K562 (cell line): ENCODE results near the gene LPIN2. TPM values are rescaled to one million over a fixed set of nuclear protein-coding genes. Genes with fewer than 3 reads are reported as not detected.

Source experiments
- CHD1 ChIP-seq: fragments of 200-600 bp; sonication (generic); IDR thresholded peaks from one replicate; pipeline ENCODE4 v1.6.1; 2012; ENCODE audit warnings: mild to moderate bottlenecking, moderate library complexity, low read length, inconsistent platforms
- MTA3 ChIP-seq: fragments of 450-650 bp; formaldehyde crosslinking; IDR thresholded peaks from 2 replicates; pipeline ENCODE4 v1.6.1; 2017; ENCODE audit warnings: mild to moderate bottlenecking, borderline replicate concordance
- NCOA1 ChIP-seq: fragments of 450-650 bp; IDR thresholded peaks from 2 replicates; pipeline ENCODE4 v1.6.1; 2016; ENCODE audit warnings: low read depth
- POLR2AphosphoS5 ChIP-seq: IDR thresholded peaks from 2 replicates; pipeline ENCODE4 v1.6.1; 2011; ENCODE audit warnings: mild to moderate bottlenecking, low read depth, low read length, moderate library complexity; ENCODE audit not compliant: control insufficient read depth, insufficient read depth
- RREB1 ChIP-seq: fragments of 250-450 bp; sonication (Bioruptor Pico); IDR thresholded peaks from 2 replicates; pipeline ENCODE4 v1.4.0; 2020
- ZNF263 ChIP-seq: sonication (generic); formaldehyde crosslinking; IDR thresholded peaks from 2 replicates; pipeline ENCODE4 v1.8.0; 2022; ENCODE audit warnings: mild to moderate bottlenecking, missing genetic modification reagents, borderline replicate concordance
- ZNF609 ChIP-seq: sonication (generic); formaldehyde crosslinking; IDR thresholded peaks from 2 replicates; pipeline ENCODE4 v1.8.1; 2023; ENCODE audit warnings: missing genetic modification reagents, mild to moderate bottlenecking, borderline replicate concordance
- polyA plus RNA-seq, 8 experiments: library from polyadenylated mRNA; depleted of rRNA in 4 of 8; stranded (reverse) in 5 of 8; unstranded in 3 of 8; fragments of >200 nt; fragmentation: Nextera tagmentation in 2 of 8; fragmentation: Illumina TruSeq in 1 of 8; extraction: Ambion mirVana in 2 of 8; extraction: Trizol in 1 of 8; gene quantifications; 2 replicates each; pipeline versions ENCODE4 v1.2.1 to v1.2.3, GENCODE V29; 2011 to 2014; ENCODE audit warnings: inconsistent platforms in 1 of 8, missing spikeins in 1 of 8
- total RNA-seq, 7 experiments: library from RNA; depleted of rRNA in 6 of 7; stranded (reverse); fragments of >200 nt in 6 of 7; fragmentation: Illumina TruSeq in 2 of 7; extraction: Trizol in 2 of 7; gene quantifications; 2 replicates each; pipeline versions ENCODE4 v1.2.1 to v1.2.3, GENCODE V29; 2011 to 2021; ENCODE audit warnings: low replicate concordance in 1 of 7

The LPIN2 gene
- total and polyA plus RNA-seq, 9 of the 15 experiments (the other 6 are each of a cell fraction or from before 2014, with no cell fraction given) = 5.2 to 34.8 (median 24.6) TPM

- TF ChIP-seq ZNF609 (CRISPR knock-in tag) = no peak
- no peak for TF ChIP-seq RREB1 (CRISPR knock-in tag)
- TF ChIP-seq MTA3 = no peak
- no peak for TF ChIP-seq POLR2AphosphoS5
- TF ChIP-seq ZNF263 (CRISPR knock-in tag) = no peak
- no peak for TF ChIP-seq NCOA1
- TF ChIP-seq CHD1 = no peak
Measured at GRCh38 chr18:3002732-3003131, 10.2 kb downstream of the LPIN2 start (continued).
